Smooth muscle cell of the brain vasculature (primary cell): ENCODE data around the gene PRKG1.

Experiments used
- DNase-seq: peaks from one replicate; pipeline ENCODE4 v3.0.0-alpha.2; 2012; ENCODE audit warnings: low read depth, low spot score

Gene PRKG1

DNA sequence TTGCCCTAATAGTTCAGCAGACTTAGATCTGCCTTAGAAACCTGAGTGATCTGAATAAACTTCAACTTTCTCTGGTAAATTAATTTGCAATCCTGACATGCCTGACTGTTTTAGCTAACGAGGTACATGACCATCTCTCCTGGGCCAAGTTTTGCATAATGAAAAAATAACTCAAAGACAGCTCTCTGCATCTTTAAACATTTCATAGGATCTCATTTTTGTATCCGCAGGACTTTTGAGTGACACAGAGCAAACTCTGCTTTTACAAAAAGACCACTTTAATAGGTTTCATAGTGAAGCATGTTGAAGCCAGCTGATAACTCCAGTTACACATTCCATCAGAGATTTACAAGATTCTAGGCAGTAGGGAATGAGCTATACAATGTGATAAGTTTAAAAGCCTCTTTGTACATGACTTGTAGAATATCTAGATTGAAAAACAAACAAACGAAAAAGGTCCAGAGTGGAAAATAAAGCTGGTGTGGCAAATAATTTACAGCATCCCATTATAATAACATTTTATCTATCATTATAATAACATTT is 2.1 kb downstream of the PRKG1 start:
- DNase-seq, result no peak

DNA sequence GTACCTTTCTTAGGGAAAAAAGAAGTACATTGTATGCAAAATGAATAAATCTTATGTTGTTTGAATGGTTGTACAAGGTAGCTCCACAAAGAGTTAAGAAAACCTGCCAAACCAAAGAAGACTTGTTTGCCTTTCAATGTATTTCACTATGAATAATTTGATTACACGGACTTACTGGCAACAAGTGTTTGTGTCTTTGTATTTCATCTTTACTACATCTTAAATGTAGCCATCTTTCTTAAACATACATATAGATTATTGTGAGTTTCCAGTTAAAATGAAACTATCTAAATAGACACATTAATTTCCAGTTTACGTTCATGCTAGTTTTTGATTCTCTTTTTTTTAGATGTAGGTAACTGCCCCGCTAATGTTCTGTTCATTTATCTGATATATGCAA is 2.8 kb downstream of the PRKG1 start:
- DNase-seq, result no peak

DNA sequence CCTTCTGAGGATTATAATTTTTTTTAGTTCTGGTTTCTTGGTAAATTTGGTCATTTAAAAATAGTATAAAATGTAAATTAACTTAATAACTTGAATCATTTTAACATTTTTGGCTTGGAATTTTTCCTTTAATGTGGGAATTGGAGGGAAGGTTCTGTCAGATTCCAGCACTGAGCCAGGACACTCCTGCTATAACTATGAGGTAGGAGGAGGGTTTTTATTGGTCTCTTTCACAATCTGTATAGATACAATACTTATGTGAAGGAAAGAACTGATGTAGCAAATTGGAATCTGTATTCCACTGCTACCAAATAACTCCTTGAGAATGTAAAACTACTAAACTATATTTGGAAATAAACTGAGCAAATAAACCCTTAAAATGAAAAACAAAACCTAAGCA is 3.2 kb downstream of the PRKG1 start:
- DNase-seq, result no peak

DNA sequence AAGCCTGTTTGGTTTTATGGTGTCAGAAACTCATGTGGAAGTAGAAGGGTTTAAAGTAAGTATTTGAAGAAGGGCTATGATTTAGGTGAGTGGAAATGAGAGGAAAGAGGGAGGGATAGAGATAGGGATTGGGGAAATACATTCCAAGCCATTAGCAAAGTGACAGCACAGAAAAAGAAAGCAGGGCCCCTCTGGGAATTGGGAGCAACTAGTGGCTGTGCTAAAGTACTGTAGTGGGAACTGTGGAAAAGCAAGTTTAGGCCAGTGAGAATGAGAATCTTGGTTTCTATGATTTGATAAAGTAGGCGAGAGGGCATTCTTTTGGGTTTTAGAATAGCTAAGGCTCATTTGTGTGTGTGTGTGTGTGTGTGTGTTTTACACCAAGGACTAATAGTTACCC is 5.0 kb downstream of the PRKG1 start:
- DNase-seq, result no peak

DNA sequence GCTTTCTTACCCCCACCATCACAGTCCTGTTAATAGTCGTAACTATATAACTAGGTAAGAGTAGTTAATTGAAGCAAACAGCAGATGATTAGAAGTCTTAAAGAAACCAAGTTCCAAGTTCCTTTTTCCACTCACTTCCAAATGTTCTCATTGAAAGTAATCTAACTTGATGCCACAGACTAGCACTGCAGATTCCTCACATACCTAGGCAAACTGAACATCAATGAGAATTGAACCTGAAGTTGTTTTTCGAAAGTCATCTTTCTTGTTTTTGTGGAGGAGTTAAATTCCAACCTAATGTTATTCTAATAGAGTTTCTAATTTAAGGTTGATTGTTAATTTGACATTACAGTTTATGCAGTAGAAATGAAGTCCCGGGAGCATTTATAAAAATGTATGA is 5.5 kb downstream of the PRKG1 start:
- no peak for DNase-seq

DNA sequence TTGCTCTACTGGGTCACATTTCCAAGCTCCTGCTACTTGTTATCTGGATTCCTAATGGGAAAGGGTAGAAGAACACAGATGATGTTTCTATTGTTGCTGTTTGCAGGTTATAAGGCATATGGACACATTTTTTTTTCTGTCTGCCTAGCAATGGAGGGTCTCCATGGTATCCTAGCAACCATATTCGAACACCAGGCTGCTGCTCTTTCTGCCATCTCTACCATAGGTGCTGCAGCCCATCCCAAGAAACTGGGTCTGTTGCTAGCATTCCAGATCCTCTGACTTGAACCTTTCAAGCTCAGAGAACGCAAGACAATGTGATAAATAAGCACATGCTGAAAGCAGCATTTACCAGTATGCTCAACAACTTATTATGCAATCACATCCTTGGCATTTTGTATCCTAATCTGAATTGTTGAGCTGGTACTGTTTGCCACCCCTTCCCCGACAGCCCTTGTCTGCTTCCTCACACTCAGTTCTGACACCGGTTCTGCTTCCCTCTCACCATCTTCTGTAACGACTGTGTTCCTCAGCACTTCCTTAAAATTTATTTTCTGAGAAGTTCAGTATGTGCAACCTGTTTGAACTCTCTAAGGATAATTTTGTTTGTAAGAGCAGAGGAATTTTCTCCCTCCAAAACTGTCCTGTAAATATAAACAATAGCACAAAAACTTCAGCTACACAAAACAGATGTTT is 6.2 kb downstream of the PRKG1 start:
- DNase-seq, result no peak

DNA sequence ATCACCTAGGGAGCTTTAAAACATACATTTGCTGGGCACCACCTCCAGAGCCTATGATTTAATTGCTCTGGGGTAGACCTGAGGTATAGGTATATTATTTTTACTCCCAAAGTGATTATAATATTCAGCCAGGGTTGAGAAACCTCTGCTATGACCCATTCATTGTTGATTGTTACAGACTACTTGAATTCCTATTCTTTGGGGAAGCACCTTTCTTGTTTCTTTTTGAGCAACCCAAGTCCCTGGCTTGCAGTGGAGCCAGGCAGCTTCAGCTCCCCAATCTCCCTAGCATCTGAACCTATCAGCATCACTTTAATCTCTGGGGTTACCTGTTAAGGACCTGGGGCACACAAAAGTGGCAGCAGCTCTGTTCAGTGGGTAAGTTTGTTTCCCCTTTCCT is 8.6 kb downstream of the PRKG1 start:
- DNase-seq, result no peak

DNA sequence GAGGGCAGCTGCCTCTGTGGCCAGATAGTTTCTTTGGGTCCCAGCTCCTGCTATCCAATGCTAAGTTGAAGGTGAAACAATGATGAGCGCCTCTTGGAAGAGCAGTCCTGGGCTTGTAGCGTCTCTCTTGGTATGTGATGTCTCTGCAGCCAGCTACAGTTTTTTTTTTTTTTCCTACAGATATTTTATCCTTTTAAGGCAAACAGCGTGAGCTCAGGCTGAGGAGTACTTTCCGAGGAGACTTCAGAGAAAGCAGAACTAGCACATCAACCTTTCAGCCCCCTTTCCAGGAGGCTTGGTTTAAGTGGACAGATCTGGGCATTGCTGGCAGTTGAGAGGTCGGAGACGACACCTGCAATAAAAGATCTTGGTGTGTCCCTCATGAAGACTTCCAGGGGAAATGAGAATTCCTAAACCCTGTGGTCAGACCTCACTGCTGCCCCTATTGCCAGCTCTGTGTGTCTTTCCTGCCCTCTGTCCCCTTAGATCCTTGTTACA is 9.1 kb downstream of the PRKG1 start:
- no peak for DNase-seq

DNA sequence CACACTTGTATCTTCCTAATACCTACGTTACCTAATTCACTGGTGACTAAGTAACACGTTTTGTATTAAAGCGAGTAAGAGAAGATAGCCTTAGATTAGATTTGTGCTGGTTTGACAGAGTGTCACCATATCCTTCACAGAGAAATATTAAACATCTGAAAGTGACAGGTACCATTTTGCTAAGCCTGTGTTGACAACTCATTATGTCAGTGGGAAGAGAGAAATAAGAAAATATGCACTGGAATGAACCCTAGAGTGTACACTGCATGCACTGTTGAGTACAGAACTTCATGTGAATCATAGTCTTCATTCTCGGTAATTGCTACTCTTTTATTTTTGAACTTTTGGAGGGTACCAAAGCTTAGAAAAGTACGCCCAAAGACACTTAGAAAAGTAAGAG is 10.9 kb downstream of the PRKG1 start:
- no peak for DNase-seq

DNA sequence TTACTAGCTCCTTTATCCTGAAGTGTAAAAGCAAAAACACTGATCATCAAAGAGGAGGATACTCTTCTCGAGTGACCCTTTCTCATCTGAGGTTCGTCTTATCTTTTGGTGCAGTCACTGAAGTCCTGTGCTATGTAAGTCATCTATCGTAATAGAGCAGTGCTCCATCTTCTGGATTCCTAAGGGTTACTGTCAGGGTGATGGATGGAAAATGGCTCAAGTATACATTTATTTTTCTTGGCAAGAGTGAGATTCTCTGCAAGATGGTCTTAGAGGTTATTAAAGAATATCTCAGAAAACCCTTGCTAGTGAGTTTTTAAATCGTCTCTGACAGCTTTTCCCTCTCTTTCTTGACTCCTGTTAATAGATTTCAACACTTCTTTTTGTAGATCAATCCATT is 12.4 kb downstream of the PRKG1 start:
- no peak for DNase-seq

DNA sequence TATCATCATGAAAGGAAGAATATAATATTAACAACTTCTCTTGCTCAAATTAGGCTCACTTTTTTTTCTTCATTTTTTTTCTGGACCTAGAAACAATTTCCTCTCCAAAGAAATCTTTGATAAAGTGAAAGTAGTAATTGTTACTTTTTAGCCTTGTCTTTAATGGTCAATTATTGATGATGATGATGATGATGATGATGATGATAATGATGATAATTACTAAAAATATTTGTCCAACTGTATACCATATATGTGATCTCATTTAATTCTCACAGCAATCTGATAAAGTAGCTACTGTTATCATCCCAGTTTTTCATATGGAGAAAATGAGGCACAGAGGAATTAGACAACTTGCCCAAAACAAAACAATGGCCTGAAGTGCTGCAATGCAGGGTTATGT is 12.8 kb downstream of the PRKG1 start:
- no peak for DNase-seq

DNA sequence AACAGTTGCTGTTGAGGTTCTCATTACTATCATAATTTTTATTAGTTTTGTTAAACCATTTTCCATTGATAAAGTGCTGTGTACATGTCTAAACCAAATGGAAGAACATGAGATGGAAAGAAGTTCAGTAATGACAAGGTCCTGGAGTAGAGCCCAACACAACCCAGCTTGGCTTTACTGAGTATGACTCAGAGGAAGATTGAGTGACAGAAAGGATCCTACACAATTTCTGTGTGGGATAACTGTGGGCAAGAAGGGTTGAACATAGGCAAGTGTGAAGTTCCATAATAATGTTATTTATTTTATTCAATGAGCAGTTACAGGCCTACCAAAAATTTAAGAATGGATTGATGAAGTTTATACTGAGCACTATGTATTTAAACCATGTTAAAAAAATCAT is 15.9 kb downstream of the PRKG1 start:
- no peak for DNase-seq

DNA sequence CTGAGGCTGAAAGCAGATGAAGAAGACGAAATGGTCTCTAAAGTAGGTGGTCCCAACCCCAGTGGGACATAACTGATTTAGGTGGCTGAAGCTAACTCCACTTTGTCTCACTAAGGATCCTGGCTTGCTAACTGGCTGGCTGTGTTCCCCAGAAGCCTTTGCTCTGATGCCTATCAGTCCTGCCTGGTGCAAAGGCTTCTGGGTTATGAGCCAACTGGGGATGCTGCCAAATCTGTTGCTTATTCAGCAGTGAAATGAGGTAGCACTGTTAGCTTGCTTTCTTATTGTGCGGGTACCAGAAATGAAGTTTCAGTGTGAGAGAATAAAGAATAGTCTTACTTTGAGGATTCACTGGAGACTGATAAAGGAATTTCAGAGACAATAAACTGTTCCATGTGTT is 18.1 kb downstream of the PRKG1 start:
- no peak for DNase-seq

DNA sequence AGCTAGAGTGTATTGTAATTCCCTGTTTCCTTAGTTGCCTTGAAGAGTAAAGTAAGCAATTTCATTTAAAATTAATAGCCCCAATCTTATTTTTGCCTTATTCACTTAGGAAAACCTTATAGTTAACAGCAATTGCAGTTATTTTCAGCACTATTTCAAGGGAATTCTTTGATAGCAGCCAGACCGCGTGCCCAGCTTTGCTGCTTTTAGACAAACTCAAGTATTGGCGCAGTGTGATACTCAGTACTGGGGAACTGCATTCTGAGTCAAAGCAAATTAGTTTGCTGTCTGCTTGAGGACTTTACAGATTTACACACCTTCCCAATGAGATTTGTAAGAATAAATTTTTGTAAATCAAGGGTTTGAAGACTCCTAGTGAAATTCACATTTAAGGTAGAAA is 21.2 kb downstream of the PRKG1 start:
- DNase-seq, result no peak

DNA sequence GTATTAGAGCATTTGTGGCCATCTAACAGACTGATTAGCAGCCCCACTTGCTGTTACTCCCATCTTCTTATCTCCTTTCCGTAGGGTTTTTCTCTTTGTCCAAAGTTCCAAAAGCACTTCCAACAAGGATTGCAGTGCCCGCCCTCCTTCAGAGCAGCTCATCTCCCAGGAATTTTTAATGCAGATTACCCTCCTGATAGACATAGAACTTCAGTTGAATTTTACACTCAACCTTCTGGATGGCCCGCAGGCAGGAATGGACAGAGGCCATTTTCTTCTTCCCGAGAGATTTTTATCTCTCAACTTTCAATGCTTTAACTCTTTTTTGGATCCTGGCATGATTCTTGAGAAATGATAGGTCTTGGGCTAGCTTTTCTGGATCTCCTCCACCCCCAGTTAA is 23.3 kb downstream of the PRKG1 start:
- DNase-seq, result no peak

DNA sequence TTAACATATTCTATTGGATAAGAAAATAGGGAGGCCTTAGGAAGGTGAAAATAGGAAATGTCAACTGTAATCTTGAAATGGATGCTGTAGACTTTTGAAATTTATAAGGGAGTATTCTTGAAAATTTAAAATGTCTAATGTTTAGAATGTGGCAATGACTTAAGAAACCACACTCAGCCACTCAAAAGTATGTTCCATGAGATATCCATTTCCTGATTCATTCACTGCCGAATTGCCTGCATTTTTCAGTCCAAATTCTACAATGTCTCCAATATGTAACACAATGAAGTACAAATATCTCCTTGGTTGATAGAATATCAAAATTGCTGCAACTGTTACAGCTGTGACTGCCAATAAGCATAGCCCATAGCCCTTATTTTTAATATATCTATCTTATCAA is 25.9 kb downstream of the PRKG1 start:
- DNase-seq, result no peak

DNA sequence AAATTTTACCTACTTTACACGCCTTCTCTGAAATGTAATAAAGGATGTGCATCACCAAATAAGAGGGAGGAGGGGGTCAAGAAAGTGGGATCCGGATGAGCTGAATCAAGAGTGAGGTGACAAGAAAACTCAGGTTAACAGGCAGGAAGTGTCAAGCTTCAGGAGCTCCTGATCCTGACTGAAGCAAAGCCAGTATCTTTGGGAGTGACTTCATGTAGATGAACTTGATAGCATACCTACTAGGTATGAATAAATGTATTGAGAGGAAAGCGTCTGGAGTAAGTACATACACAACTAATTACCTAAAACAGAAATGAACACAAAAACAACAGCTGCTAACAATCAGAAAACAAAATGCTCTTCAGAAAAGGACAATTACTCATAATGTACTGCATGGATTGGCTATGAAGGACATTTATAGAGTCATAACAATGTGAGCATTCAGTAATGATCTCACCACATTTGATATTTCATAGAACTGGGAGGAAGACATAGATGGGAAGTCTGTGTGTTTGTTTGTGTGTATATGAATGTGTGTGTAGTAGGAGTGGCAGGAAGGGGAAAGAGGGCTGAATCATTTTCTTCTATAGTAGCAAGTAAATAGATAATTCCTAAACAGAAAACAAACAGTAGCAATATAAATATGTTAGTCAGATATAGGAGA is 29.4 kb downstream of the PRKG1 start:
- no peak for DNase-seq

DNA sequence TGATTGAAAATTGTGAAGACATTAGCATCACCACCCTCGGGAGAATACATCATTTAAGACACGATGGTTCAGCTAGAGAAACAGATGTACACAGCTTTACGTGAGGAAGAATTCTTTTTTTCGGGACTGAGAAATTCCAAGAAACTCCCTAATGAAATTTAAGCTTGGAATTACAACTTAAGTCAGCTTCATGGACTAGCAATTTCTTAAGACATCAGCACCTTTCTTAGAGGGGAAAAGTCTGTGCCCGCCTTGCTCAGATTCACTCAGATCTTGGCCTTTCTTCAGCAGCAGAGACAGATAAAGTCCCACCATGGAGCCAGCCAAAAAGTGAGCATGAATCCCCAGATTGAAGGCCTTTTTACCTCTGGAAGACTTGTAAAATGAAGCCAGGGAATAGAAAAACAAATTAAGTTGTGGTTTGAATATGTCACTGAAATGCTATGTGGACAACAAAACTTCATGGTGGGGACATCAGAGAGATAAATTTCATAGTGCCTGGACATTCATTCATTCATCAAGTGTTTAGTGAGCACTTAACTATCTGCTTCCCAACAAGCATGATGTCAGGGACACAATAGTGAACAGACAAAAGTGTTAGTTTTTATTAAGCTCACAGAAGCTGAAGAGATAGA is 32.1 kb downstream of the PRKG1 start:
- no peak for DNase-seq

DNA sequence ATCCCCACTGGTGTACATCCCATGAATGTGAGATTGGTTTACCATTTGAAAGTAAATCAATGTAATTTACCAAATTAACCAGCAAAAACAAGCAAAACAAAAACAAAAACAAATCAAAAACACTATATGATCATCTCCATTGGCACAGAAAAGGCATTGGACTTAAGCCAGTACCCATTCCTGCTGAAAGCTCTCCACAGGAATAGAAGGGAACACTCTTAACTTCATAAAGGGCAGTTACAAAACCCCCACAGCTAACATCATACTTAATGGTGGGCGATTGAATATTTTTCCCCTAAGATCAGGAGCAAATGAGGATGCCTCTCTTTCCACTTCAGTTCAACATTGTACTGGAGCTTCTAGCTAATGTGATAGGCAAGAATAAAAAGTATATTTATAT is 34.1 kb downstream of the PRKG1 start:
- no peak for DNase-seq

DNA sequence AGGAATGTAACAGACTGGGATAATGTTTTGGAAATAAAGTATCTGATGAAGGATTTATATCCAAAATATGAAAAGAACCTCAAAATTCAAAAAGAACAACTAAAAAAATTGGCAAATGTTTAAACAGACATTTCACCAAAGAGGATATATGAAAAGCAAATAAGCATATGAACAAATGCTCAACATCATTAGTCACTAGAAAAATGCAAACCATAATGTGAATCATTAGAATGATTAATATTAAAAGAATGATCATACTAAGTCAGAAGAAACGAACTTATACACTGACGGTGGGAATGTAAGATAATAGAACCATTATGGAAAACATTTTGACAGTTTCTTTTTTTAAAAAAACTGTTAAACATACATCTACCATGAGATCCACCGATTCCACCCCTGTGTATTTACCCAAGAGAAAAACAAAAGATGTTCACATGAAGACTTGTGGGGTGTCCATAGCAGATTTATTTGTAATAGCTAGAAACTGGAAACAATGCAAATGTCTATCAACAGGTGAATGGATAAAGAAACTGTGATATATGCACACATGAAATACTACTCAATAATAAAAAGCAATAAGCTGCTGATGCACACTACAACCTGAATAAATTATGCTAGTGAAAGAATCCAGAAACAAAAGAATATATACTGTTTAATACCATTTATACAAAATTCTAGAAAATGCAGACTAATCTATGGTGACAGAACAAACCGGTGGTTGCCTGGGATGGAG is 35.7 kb downstream of the PRKG1 start:
- no peak for DNase-seq

DNA sequence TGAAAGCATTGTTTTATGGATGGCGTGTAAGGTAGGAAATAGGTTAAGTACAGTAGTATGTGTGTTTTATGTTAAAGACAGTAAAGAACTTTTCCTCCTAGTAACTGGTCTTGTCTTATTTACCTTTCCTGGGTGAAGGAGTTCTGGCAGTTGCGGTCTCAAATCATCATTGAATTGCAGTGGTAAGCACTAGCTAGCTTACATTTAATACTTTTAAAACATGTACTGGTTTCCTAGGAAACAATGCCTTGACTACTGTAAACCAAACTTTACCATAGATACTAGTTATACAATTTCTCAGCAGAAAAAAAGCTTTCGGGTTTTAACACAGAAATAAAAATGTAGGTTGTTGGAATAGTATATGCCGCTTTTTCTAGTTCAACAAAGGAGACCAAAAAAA is 37.7 kb downstream of the PRKG1 start:
- DNase-seq, result no peak

DNA sequence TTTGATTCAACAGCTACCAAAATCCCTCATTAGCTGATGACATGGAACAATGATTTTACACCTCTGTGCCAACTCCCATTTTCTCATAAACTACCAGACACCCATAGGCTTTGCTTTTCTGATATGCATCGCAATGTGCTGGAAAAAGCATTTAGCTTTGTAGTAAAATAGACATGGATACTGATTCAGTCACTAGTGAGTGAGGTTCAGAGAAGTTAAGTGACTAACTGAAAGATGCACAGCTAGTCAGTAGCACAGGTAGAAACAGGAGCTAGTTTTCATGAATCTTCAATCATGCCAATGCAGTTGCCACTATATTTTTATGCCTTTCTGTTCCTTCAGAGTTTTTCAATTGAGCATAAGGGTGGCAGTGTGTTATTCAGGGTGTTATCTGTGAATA is 38.7 kb downstream of the PRKG1 start:
- DNase-seq, result no peak
